Natural killer cell (primary cell): ENCODE data around the gene KY. TPM values are rescaled to one million over a fixed set of nuclear protein-coding genes. Genes with fewer than 3 reads are reported as not detected.

Source experiments
- ATAC-seq, 3 donors: fragments of 150-1000 bp in 2 of 3; fragments of 200-7000 bp in 1 of 3; cut with Tn5 transposase; 1 replicate in 1 of 3; 2 replicates in 2 of 3; pipeline ENCODE4 v1.10.0; 2021; ENCODE audit warnings: mild to moderate bottlenecking in 2 of 3, moderate library complexity in 2 of 3
- DNase-seq, 2 donors: peaks; one replicate each; pipeline versions ENCODE4 v3.0.0 to v3.0.0-alpha.2; 2013 to 2021; ENCODE audit warnings: mixed read lengths in 1 of 2
- H3K27ac ChIP-seq: one replicate; pipeline ENCODE4 v1.5.1; 2013; ENCODE audit warnings: mild to moderate bottlenecking, low read length
- H3K27me3 ChIP-seq: one replicate; pipeline ENCODE4 v1.6.1; 2013; ENCODE audit warnings: low read length; ENCODE audit not compliant: control insufficient read depth, insufficient read depth
- H3K36me3 ChIP-seq: one replicate; pipeline ENCODE4 v1.6.1; 2013; ENCODE audit warnings: low read length; ENCODE audit not compliant: control insufficient read depth, insufficient read depth
- H3K4me1 ChIP-seq: one replicate; pipeline ENCODE4 v1.6.1; 2013; ENCODE audit warnings: low read length; ENCODE audit not compliant: control insufficient read depth, insufficient read depth
- H3K4me3 ChIP-seq: one replicate; pipeline ENCODE4 v1.5.1; 2013; ENCODE audit warnings: low read length
- H3K9me3 ChIP-seq: one replicate; pipeline ENCODE4 v1.6.1; 2013; ENCODE audit warnings: low read length; ENCODE audit not compliant: control insufficient read depth, insufficient read depth
- H3K27ac Mint-ChIP-seq, 2 donors: one replicate each; pipeline ENCODE4 v1.8.0; 2022; ENCODE audit warnings: mild to moderate bottlenecking in 2 of 2, mixed read lengths in 2 of 2, moderate library complexity in 1 of 2
- H3K27me3 Mint-ChIP-seq, 2 donors: one replicate each; pipeline ENCODE4 v1.8.0; 2022; ENCODE audit warnings: low read depth in 2 of 2, mixed read lengths in 2 of 2
- H3K36me3 Mint-ChIP-seq: one replicate; pipeline ENCODE4 v1.8.0; 2022; ENCODE audit warnings: mixed read lengths
- H3K4me1 Mint-ChIP-seq, 2 donors: one replicate each; pipeline ENCODE4 v1.8.0; 2022; ENCODE audit warnings: mixed read lengths in 2 of 2
- H3K4me3 Mint-ChIP-seq: one replicate; pipeline ENCODE4 v1.8.0; 2022; ENCODE audit warnings: mild to moderate bottlenecking, moderate library complexity, mixed read lengths
- H3K9me3 Mint-ChIP-seq, 2 donors: one replicate each; pipeline ENCODE4 v1.8.0; 2022; ENCODE audit warnings: mixed read lengths in 2 of 2
- WGBS: methylation state at CpG from one replicate; pipeline ENCODE4 v1.1.7; 2013; ENCODE audit warnings: missing lambda C conversion rate; ENCODE audit not compliant: insufficient coverage; 5-methylcytosine and 5-hydroxymethylcytosine counted together
- intact Hi-C: fragments of 100-400 bp; cut with micrococcal nuclease; formaldehyde crosslinking; loops from one replicate; pipeline ENCODE4 v1.14.2; 2022
- total RNA-seq, 4 donors: library from RNA; stranded (reverse); fragments of 120-200 nt in 1 of 4; gene quantifications; one replicate each; pipeline versions ENCODE4 v1.2.3 to v1.2.4, GENCODE V29; 2013 to 2022
- TF ChIP-seq, protein P1 (sequence below): fragments of 200-600 bp; IDR thresholded peaks from one replicate; pipeline ENCODE4 v1.8.0; 2022; ENCODE audit warnings: antibody characterized with exemption

KY gene
- total RNA-seq, 3 donors from 2014 or later (not counting 1 experiment from before 2014, with no cell fraction given): 0.15 TPM; not detected in 2

DNA sequence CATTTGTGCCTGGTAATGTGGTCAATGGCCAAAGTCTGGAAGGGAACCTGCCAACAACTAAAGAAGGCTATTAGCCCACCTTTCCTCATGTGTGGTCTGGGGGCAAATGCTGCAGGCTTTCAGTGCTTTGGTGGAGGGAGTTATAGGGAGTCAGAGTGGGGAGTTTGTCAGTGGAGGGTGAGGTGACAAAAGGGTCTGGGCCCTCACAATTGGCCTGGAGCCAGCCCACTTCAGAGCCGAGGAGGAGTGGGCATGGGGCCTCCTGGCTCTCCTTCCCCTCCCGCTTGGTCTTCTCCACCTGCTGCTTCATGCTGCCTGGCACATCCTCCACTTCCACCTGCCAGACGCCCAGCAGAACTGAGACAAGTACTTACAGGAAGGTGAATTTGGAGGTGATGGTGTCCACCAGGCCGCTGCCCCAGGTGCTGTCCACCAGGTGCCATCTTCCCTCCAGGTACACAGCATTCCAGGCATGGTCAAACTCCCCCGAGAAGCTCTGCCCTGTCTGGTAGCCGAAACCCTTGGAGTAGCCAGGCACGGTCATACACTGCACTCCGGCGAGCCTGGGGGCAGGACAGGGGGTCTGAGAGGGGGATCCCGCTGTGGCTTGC is 40.9 kb downstream of the KY start:
- no peaks in the 10 kb centered on the region for H3K9me3 Mint-ChIP-seq
- intact Hi-C loops: no loop called here
- H3K4me3 Mint-ChIP-seq: no peak overlapping the region
- Histone ChIP-seq H3K27me3 (no peaks in the 10 kb centered on the region), H3K27ac (no peak overlapping the region), H3K36me3 (no peaks in the 10 kb centered on the region), H3K4me3 (no peak overlapping the region), H3K9me3 (no peaks in the 10 kb centered on the region), H3K4me1 (peaks cover 10% of the 10 kb centered on the region)
- TF ChIP-seq, protein P1, sequence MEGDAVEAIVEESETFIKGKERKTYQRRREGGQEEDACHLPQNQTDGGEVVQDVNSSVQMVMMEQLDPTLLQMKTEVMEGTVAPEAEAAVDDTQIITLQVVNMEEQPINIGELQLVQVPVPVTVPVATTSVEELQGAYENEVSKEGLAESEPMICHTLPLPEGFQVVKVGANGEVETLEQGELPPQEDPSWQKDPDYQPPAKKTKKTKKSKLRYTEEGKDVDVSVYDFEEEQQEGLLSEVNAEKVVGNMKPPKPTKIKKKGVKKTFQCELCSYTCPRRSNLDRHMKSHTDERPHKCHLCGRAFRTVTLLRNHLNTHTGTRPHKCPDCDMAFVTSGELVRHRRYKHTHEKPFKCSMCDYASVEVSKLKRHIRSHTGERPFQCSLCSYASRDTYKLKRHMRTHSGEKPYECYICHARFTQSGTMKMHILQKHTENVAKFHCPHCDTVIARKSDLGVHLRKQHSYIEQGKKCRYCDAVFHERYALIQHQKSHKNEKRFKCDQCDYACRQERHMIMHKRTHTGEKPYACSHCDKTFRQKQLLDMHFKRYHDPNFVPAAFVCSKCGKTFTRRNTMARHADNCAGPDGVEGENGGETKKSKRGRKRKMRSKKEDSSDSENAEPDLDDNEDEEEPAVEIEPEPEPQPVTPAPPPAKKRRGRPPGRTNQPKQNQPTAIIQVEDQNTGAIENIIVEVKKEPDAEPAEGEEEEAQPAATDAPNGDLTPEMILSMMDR: no peak
- H3K27ac Mint-ChIP-seq: no peak overlapping the region
- peaks cover 0 to 5% of the 10 kb centered on the region in 2 donors for H3K27me3 Mint-ChIP-seq
- DNase-seq (no peak), ATAC-seq (no peak)
- WGBS: 73% methylated on average over 10 of the region's 10 CpGs
- peaks cover 0 to 12% of the 10 kb centered on the region in 2 donors for H3K4me1 Mint-ChIP-seq
- no peaks in the 10 kb centered on the region for H3K36me3 Mint-ChIP-seq

DNA sequence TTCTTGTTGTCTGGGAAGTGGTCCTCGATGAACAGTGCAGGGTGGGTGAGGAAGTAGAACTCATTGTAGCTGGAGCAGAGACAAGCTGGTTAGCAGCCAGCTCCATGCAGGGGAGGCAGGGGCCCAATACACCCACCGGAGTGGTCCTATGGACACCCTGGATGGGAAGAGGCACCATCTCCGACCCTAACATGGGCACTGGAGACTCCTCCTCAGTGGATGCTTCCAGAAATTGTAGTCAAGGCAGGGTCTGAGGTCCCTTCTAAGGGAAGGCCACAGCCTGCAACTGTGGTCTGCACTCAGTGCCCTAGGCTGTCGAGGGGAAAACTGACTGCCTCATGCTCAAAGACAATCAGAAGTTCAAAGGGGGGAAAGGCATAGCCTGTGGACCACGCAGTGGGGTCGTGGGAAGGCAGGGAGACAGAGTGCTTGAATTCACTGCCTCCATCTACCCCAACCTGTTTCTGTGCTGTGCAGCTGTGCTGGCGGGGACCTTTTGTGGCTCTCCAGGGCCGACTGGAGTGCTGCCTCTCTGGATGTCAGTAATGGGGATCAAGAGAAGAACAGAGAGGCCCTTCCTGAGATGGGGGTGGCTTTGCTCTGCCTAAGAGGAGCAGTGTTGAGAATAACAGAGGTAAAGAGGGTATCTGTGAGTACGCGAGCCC is 41.9 kb downstream of the KY start:
- Histone ChIP-seq H3K27me3 (no peaks in the 10 kb centered on the region), H3K4me3 (no peak overlapping the region), H3K36me3 (no peaks in the 10 kb centered on the region), H3K9me3 (no peaks in the 10 kb centered on the region), H3K4me1 (peaks cover 10% of the 10 kb centered on the region), H3K27ac (no peak overlapping the region)
- no peak for ATAC-seq
- peaks cover 0 to 12% of the 10 kb centered on the region in 2 donors for H3K4me1 Mint-ChIP-seq
- H3K36me3 Mint-ChIP-seq: no peaks in the 10 kb centered on the region
- no peak overlapping the region for H3K4me3 Mint-ChIP-seq
- H3K9me3 Mint-ChIP-seq: no peaks in the 10 kb centered on the region
- intact Hi-C loops: no loop called here
- peaks cover 0 to 5% of the 10 kb centered on the region in 2 donors for H3K27me3 Mint-ChIP-seq
- TF ChIP-seq, protein P1: no peak
- no peak overlapping the region for H3K27ac Mint-ChIP-seq
- WGBS: 77% methylated on average over 10 of the region's 10 CpGs
- DNase-seq: no peak

DNA sequence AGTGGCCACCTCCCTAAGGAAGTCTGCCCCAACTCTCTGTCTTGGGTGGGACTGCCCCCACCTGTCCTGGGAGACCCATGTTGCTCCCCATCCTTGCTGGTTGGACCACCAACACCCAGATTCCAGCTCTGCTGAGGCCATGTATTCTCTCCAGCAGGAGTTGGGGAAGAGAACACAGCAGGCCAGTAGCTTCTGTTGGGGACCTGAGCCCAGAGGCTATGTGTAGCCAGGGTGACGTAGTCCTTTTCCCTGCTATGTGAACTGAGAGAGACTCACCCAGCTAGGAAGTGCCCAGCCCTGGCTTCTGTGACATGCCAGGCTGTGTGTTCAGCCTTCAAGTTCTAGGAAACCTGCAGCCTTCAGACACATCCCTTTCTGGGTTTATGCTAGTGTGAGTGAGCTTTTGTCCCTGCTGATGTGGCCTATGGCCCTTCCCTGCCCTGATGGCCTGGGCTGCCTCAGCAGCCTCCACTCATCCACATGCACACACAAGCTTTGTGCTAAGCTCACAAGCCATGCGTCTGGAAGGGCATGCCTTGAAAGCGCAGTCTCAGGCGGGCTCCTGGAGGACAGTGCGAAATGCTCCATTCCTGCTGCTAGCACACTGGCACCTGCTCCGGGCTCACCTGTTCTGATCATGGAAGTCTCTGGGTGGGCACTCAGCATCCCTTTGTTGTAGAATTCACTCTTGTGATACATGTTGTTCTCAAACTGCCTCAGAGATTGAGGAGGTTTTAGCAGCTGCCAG is 42.6 kb downstream of the KY start:
- TF ChIP-seq, protein P1: no peak
- peaks cover 0 to 5% of the 10 kb centered on the region in 2 donors for H3K27me3 Mint-ChIP-seq
- peaks cover 10% of the 10 kb centered on the region for H3K4me1 ChIP-seq
- H3K27ac ChIP-seq: no peak overlapping the region
- H3K36me3 ChIP-seq: no peaks in the 10 kb centered on the region
- H3K36me3 Mint-ChIP-seq: no peaks in the 10 kb centered on the region
- intact Hi-C loops: no loop called here
- no peaks in the 10 kb centered on the region for H3K9me3 ChIP-seq
- 91% methylated on average over 6 of the region's 6 CpGs for WGBS
- no peak overlapping the region for H3K27ac Mint-ChIP-seq
- no peak overlapping the region for H3K4me3 Mint-ChIP-seq
- H3K4me3 ChIP-seq: no peak overlapping the region
- DNase-seq (no peak), ATAC-seq (no peak)
- no peaks in the 10 kb centered on the region for H3K9me3 Mint-ChIP-seq
- H3K27me3 ChIP-seq: no peaks in the 10 kb centered on the region
- peaks cover 0 to 12% of the 10 kb centered on the region in 2 donors for H3K4me1 Mint-ChIP-seq
